SU-DHL-6 (cell line): ENCODE data around the gene CRYBB1.

Source experiments
- CTCF ChIP-seq: fragments of 200-600 bp; sonication (generic); IDR thresholded peaks from one replicate; pipeline ENCODE4 v1.5.1; 2017; ENCODE audit warnings: antibody characterized with exemption, mild to moderate bottlenecking, low read length, moderate library complexity; ENCODE audit not compliant: insufficient read depth, poor library complexity, severe bottlenecking
- EZH2phosphoT487 ChIP-seq: fragments of 200-600 bp; sonication (generic), shearing (Covaris generic); conservative IDR thresholded peaks from 2 replicates; pipeline ENCODE4 v1.6.1; 2018; ENCODE audit warnings: mild to moderate bottlenecking, antibody characterized with exemption, low read length, moderate library complexity, mixed read lengths

DNA sequence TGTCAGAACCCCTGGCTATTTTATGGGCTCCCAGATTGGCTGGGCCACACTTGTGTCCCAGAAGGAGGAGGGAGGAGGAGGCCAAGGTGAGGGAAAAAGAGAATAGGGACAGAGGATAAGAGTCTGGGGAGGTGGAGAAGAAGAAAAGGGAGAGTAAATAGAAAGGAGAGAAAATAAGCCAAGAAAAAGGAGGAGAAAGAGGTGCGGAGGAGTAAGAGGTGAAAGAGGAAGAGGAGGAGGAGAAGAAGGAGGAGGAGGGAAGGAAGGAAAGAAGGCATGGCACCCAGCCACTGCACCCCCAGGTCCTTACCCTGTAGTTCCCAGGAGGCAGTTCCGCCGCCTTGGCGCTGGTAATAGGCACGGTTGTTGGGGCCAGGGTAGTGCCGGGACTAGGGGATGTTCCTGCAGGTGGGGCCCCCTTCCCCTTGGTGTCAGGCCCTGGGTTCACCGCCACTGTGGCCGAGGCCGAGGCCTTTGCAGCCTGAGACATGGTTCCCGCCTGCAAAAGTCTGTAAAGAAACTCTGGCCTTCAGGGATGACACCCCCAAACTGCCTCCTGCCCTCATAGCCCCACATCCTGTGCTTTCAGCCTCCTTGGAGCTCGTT, 1.9 kb downstream of the CRYBB1 start:
- no peak for TF ChIP-seq EZH2phosphoT487
- TF ChIP-seq CTCF, result no peak
